ENCODE data around the gene KCNH2.

Gene KCNH2

GRCh38 chr7:150940431-150941102, 37.6 kb downstream of the KCNH2 start:
- no peaks in the 10 kb centered on the region for H3K27me3 ChIP-seq (ENCODE audit: insufficient read depth, low read length)
- no peaks in the 10 kb centered on the region for H3K9me3 ChIP-seq (ENCODE audit: insufficient read depth, low read depth, low read length)
- no peaks in the 10 kb centered on the region for H3K36me3 ChIP-seq (ENCODE audit: insufficient read depth, low read depth, low read length)
- no peaks in the 10 kb centered on the region for H3K4me1 ChIP-seq (ENCODE audit: insufficient read depth, low read length)
- H3K4me3 ChIP-seq (ENCODE audit: low read length), result no peak overlapping the region
- H3K9ac ChIP-seq (ENCODE audit: low read depth, low read length), result no peak overlapping the region
- H3K27ac ChIP-seq (ENCODE audit: low read length), result no peak overlapping the region

- no peak overlapping the region for H3K9ac ChIP-seq (ENCODE audit: low read depth, low read length)
- no peak overlapping the region for H3K4me3 ChIP-seq (ENCODE audit: low read length)
- H3K27ac ChIP-seq (ENCODE audit: low read length), result no peak overlapping the region
- H3K9me3 ChIP-seq (ENCODE audit: insufficient read depth, low read depth, low read length), result no peaks in the 10 kb centered on the region
- no peaks in the 10 kb centered on the region for H3K4me1 ChIP-seq (ENCODE audit: insufficient read depth, low read length)
- no peaks in the 10 kb centered on the region for H3K27me3 ChIP-seq (ENCODE audit: insufficient read depth, low read length)
- H3K36me3 ChIP-seq (ENCODE audit: insufficient read depth, low read depth, low read length), result no peaks in the 10 kb centered on the region
Observed at GRCh38 chr7:150939466-150939865, 38.7 kb downstream of the KCNH2 start.

- no peak overlapping the region for H3K9ac ChIP-seq (ENCODE audit: low read depth, low read length)
- no peak overlapping the region for H3K27ac ChIP-seq (ENCODE audit: low read length)
- H3K4me1 ChIP-seq (ENCODE audit: insufficient read depth, low read length), result no peaks in the 10 kb centered on the region
- H3K9me3 ChIP-seq (ENCODE audit: insufficient read depth, low read depth, low read length), result no peaks in the 10 kb centered on the region
- no peaks in the 10 kb centered on the region for H3K36me3 ChIP-seq (ENCODE audit: insufficient read depth, low read depth, low read length)
- no peak overlapping the region for H3K4me3 ChIP-seq (ENCODE audit: low read length)
- H3K27me3 ChIP-seq (ENCODE audit: insufficient read depth, low read length), result no peaks in the 10 kb centered on the region
Observed at GRCh38 chr7:150939052-150939451, 39.1 kb downstream of the KCNH2 start.

GRCh38 chr7:150938566-150938965, 39.6 kb downstream of the KCNH2 start:
- Histone ChIP-seq H3K4me1 (ENCODE audit: insufficient read depth, low read length) (no peaks in the 10 kb centered on the region), H3K27ac (ENCODE audit: low read length) (no peak overlapping the region), H3K4me3 (ENCODE audit: low read length) (no peak overlapping the region), H3K27me3 (ENCODE audit: insufficient read depth, low read length) (no peaks in the 10 kb centered on the region), H3K9me3 (ENCODE audit: insufficient read depth, low read depth, low read length) (no peaks in the 10 kb centered on the region), H3K9ac (ENCODE audit: low read depth, low read length) (no peak overlapping the region), H3K36me3 (ENCODE audit: insufficient read depth, low read depth, low read length) (no peaks in the 10 kb centered on the region)

GRCh38 chr7:150937848-150938561, 40.1 kb downstream of the KCNH2 start:
- Histone ChIP-seq H3K36me3 (ENCODE audit: insufficient read depth, low read depth, low read length) (no peaks in the 10 kb centered on the region), H3K9ac (ENCODE audit: low read depth, low read length) (no peak overlapping the region), H3K9me3 (ENCODE audit: insufficient read depth, low read depth, low read length) (no peaks in the 10 kb centered on the region), H3K4me1 (ENCODE audit: insufficient read depth, low read length) (no peaks in the 10 kb centered on the region), H3K27ac (ENCODE audit: low read length) (no peak overlapping the region), H3K27me3 (ENCODE audit: insufficient read depth, low read length) (no peaks in the 10 kb centered on the region), H3K4me3 (ENCODE audit: low read length) (no peak overlapping the region)

- Histone ChIP-seq H3K9me3 (ENCODE audit: insufficient read depth, low read depth, low read length) (no peaks in the 10 kb centered on the region), H3K9ac (ENCODE audit: low read depth, low read length) (no peak overlapping the region), H3K36me3 (ENCODE audit: insufficient read depth, low read depth, low read length) (no peaks in the 10 kb centered on the region), H3K27me3 (ENCODE audit: insufficient read depth, low read length) (no peaks in the 10 kb centered on the region), H3K4me3 (ENCODE audit: low read length) (no peak overlapping the region), H3K4me1 (ENCODE audit: insufficient read depth, low read length) (no peaks in the 10 kb centered on the region), H3K27ac (ENCODE audit: low read length) (no peak overlapping the region)
Observed at GRCh38 chr7:150936018-150936417, 42.1 kb downstream of the KCNH2 start.

- Histone ChIP-seq H3K9me3 (ENCODE audit: insufficient read depth, low read depth, low read length) (no peaks in the 10 kb centered on the region), H3K9ac (ENCODE audit: low read depth, low read length) (no peak overlapping the region), H3K27me3 (ENCODE audit: insufficient read depth, low read length) (no peaks in the 10 kb centered on the region), H3K27ac (ENCODE audit: low read length) (no peak overlapping the region), H3K36me3 (ENCODE audit: insufficient read depth, low read depth, low read length) (no peaks in the 10 kb centered on the region), H3K4me3 (ENCODE audit: low read length) (no peak overlapping the region), H3K4me1 (ENCODE audit: insufficient read depth, low read length) (no peaks in the 10 kb centered on the region)
Observed at GRCh38 chr7:150935149-150935548, 43.0 kb downstream of the KCNH2 start.

GRCh38 chr7:150934045-150934766, 43.9 kb downstream of the KCNH2 start:
- H3K27ac ChIP-seq (ENCODE audit: low read length), result no peak overlapping the region
- H3K27me3 ChIP-seq (ENCODE audit: insufficient read depth, low read length), result no peaks in the 10 kb centered on the region
- H3K9me3 ChIP-seq (ENCODE audit: insufficient read depth, low read depth, low read length), result no peaks in the 10 kb centered on the region
- H3K9ac ChIP-seq (ENCODE audit: low read depth, low read length), result no peak overlapping the region
- no peaks in the 10 kb centered on the region for H3K36me3 ChIP-seq (ENCODE audit: insufficient read depth, low read depth, low read length)
- no peak overlapping the region for H3K4me3 ChIP-seq (ENCODE audit: low read length)
- H3K4me1 ChIP-seq (ENCODE audit: insufficient read depth, low read length), result no peaks in the 10 kb centered on the region

GRCh38 chr7:150931199-150931869, 46.8 kb downstream of the KCNH2 start:
- H3K4me3 ChIP-seq (ENCODE audit: low read length), result no peak overlapping the region
- no peak overlapping the region for H3K27ac ChIP-seq (ENCODE audit: low read length)
- no peaks in the 10 kb centered on the region for H3K9me3 ChIP-seq (ENCODE audit: insufficient read depth, low read depth, low read length)
- H3K4me1 ChIP-seq (ENCODE audit: insufficient read depth, low read length), result no peaks in the 10 kb centered on the region
- no peaks in the 10 kb centered on the region for H3K27me3 ChIP-seq (ENCODE audit: insufficient read depth, low read length)
- H3K9ac ChIP-seq (ENCODE audit: low read depth, low read length), result no peak overlapping the region
- H3K36me3 ChIP-seq (ENCODE audit: insufficient read depth, low read depth, low read length), result no peaks in the 10 kb centered on the region

- Histone ChIP-seq H3K27me3 (ENCODE audit: insufficient read depth, low read length) (no peaks in the 10 kb centered on the region), H3K27ac (ENCODE audit: low read length) (no peak overlapping the region)
Observed at GRCh38 chr7:150928541-150928940, 49.6 kb downstream of the KCNH2 start.

GRCh38 chr7:150927956-150928344, 50.2 kb downstream of the KCNH2 start:
- H3K4me3 ChIP-seq (ENCODE audit: low read length), result no peak overlapping the region
- H3K9me3 ChIP-seq (ENCODE audit: insufficient read depth, low read depth, low read length), result no peaks in the 10 kb centered on the region
- H3K4me1 ChIP-seq (ENCODE audit: insufficient read depth, low read length), result no peaks in the 10 kb centered on the region
- no peak overlapping the region for H3K9ac ChIP-seq (ENCODE audit: low read depth, low read length)
- H3K27me3 ChIP-seq (ENCODE audit: insufficient read depth, low read length), result no peaks in the 10 kb centered on the region
- no peaks in the 10 kb centered on the region for H3K36me3 ChIP-seq (ENCODE audit: insufficient read depth, low read depth, low read length)
- H3K27ac ChIP-seq (ENCODE audit: low read length), result no peak overlapping the region

More at GRCh38 chr7:150928541-150928940, 49.6 kb downstream of the KCNH2 start:
- Histone ChIP-seq H3K9ac (ENCODE audit: low read depth, low read length) (no peak overlapping the region), H3K4me3 (ENCODE audit: low read length) (no peak overlapping the region), H3K36me3 (ENCODE audit: insufficient read depth, low read depth, low read length) (no peaks in the 10 kb centered on the region), H3K4me1 (ENCODE audit: insufficient read depth, low read length) (no peaks in the 10 kb centered on the region), H3K9me3 (ENCODE audit: insufficient read depth, low read depth, low read length) (no peaks in the 10 kb centered on the region)
